ENCODE results near the gene GPR39.

GRCh38 chr2:132550946-132551345 is 134.3 kb downstream of the GPR39 start:
- TF ChIP-seq CTCF (IDR thresholded peaks at IDR 0.05) (no peak), POLR2A (IDR thresholded peaks at IDR 0.05) (no peak)

All from esophagus squamous epithelium (tissue), 4 donors.